MM.1S (cell line): ENCODE results near the gene KRT81.
"Not testable (repeated sequence)": the region's sequence is repeated elsewhere in the genome, so short reads cannot be mapped to it uniquely, and the experiment has no call there.

Experiments
- DNase-seq: peaks from one replicate; pipeline ENCODE4 v3.0.0-alpha.2; 2015
- H2AFZ ChIP-seq: fragments of 300-600 bp; sonication (generic); 2 replicates; pipeline ENCODE4 v1.6.0; 2016; ENCODE audit warnings: antibody characterized with exemption, low read length
- H3F3A ChIP-seq: fragments of 300-600 bp; sonication (generic); 2 replicates; pipeline ENCODE4 v1.6.1; 2016; ENCODE audit warnings: mild to moderate bottlenecking, antibody characterized with exemption, low read length, moderate library complexity, mixed read lengths; ENCODE audit not compliant: insufficient read depth
- H3K27ac ChIP-seq: fragments of 300-600 bp; sonication (generic); 2 replicates; pipeline ENCODE4 v1.5.1; 2016; ENCODE audit warnings: mild to moderate bottlenecking, low read length
- H3K27me3 ChIP-seq: fragments of 300-600 bp; sonication (generic); replicated peaks from 2 replicates; pipeline ENCODE4 v1.6.0; 2016; ENCODE audit warnings: low read length; ENCODE audit not compliant: insufficient read depth
- H3K36me3 ChIP-seq: fragments of 300-600 bp; sonication (generic); replicated peaks from 2 replicates; pipeline ENCODE4 v1.6.1; 2016; ENCODE audit warnings: mild to moderate bottlenecking, low read length, mixed read lengths; ENCODE audit not compliant: insufficient read depth
- H3K4me1 ChIP-seq: fragments of 300-600 bp; sonication (generic); 2 replicates; pipeline ENCODE4 v1.6.1; 2016; ENCODE audit warnings: low read length, mixed read lengths
- H3K4me2 ChIP-seq: fragments of 300-600 bp; sonication (generic); 2 replicates; pipeline ENCODE4 v1.6.0; 2016; ENCODE audit warnings: low read depth, low read length
- H3K4me3 ChIP-seq: fragments of 300-600 bp; sonication (generic); 2 replicates; pipeline ENCODE4 v1.5.1; 2016; ENCODE audit warnings: low read length, mixed read lengths
- H3K79me2 ChIP-seq: fragments of 300-600 bp; sonication (generic); 2 replicates; pipeline ENCODE4 v1.6.1; 2016; ENCODE audit warnings: mixed run types, low read length, mixed read lengths
- H3K9ac ChIP-seq: fragments of 300-600 bp; sonication (generic); 2 replicates; pipeline ENCODE4 v1.6.1; 2016; ENCODE audit warnings: low read length, mixed read lengths
- H3K9me2 ChIP-seq: fragments of 300-600 bp; sonication (generic); replicated peaks from 2 replicates; pipeline ENCODE4 v1.6.1; 2016; ENCODE audit warnings: mild to moderate bottlenecking, low read length, mixed read lengths; ENCODE audit not compliant: insufficient read depth
- H3K9me3 ChIP-seq: fragments of 300-600 bp; sonication (generic); replicated peaks from 2 replicates; pipeline ENCODE4 v1.6.1; 2016; ENCODE audit warnings: mild to moderate bottlenecking, low read length, mixed read lengths; ENCODE audit not compliant: insufficient read depth
- H4K20me1 ChIP-seq: fragments of 300-600 bp; sonication (generic); 2 replicates; pipeline ENCODE4 v1.6.1; 2016; ENCODE audit warnings: mild to moderate bottlenecking, low read length, moderate library complexity, mixed read lengths; ENCODE audit not compliant: insufficient read depth
- EZH2 ChIP-seq: fragments of 300-600 bp; sonication (generic); optimal IDR thresholded peaks from 2 replicates; pipeline ENCODE3; 2017; ENCODE audit warnings: low read depth, mild to moderate bottlenecking, antibody characterized with exemption, low read length, mixed read lengths
- EZH2phosphoT487 ChIP-seq: fragments of 300-600 bp; sonication (generic); IDR thresholded peaks from 2 replicates; pipeline ENCODE4 v1.6.1; 2018; ENCODE audit warnings: antibody characterized with exemption, low read length
- TF ChIP-seq, protein P1 (sequence below): fragments of 300-600 bp; sonication (generic); IDR thresholded peaks from 2 replicates; pipeline ENCODE4 v1.5.1; 2016; ENCODE audit warnings: antibody characterized with exemption, low read length, mixed read lengths

Gene KRT81

DNA sequence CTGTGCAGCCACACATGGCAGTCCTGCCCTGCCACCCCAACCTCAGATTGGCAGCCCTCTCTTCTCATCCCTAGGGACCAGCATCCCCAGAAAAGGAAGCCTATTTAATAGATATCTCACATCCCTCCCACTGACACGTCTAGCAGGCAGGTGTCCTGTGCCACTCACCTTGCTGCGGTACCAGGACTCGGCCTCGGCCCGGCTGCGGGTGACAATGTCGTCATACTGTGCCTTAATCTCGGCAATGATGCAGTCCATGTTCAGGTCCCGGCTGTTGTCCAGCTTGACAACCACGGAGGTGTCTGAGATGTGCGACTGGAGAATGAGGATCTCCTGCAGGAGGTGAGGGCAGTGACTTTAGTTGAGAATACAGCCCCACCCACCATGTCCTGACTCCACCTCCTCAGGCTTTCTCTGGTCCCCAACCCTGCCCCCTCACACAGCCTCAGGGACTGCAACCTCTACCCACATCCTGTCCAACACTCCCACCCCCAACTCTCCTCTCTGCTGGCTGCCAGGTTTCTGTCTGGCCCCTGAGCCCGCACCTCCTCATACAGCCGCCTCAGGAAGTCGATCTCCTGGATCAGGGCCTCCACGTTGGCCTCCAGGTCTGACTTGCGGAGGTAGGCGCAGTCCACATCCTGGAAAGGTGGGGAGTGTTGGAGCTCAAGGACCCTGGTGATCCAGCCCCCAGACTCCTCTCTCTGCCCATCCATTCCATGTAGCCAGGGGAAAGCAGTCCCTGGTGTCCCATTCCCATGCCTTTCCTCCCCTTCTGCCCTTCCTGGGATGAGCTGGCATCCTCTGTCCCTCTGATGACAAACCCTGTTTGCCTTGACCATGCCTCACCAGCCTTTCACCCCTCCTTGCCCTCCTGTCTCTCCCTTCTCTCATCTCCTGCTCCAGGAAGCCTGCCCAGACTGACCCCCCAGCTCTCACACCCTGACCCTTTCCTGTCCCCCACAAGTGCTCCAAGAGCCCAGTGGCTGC is 3.2 kb downstream of the KRT81 start:
- H3K9ac ChIP-seq, H3K9me2 ChIP-seq, H3K27ac ChIP-seq, H3K4me3 ChIP-seq, H3K79me2 ChIP-seq, H3K4me1 ChIP-seq, H3K9me3 ChIP-seq, H3K27me3 ChIP-seq, H3K4me2 ChIP-seq, H3K36me3 ChIP-seq, H3F3A ChIP-seq, H2AFZ ChIP-seq, H4K20me1 ChIP-seq: not testable (repeated sequence)
- DNase-seq = peak; percentile 19

DNA sequence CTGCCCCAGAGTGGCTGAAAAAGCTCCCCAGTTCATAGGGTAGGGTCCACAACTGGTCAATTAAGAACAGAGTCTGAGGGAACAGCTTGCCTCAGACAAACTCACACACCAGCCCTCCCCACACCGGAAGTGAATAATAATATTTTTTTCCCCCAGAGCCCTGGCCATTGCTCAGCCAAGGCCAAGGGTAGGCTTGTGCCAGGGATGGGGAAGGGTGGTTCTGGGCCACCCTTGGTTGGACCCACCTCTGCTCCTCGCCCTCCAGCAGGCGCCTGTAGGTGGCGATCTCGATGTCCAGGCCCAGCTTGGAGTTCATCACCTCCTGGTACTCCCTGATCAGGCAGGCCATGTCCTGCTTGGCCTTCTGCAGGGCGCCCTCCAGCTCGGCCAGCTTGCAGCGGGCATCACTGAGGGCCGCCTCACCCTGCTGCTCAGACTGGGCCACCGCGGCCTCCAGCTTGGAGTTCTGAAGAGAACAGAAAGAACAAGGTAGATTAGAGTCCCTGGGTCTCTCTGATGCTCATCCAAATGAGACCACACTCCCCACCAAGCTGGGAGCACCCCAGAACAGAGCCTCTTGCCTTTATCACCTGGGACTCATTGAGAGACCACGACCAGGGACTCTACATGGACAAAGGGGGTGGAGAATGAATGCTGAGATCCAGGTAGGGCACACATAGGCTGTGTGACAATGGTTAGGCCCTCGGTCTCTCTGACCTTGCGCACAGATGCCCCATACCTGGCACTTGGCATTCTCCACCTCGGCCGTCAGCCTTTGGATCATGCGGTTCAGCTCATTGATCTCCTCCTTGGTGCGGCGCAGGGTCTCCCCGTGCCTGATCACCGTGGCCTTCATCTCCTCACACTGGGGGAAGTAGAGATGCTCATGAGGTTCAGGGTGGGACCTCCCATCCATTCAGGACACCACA is 4.2 kb downstream of the KRT81 start:
- H3K36me3 ChIP-seq, H3F3A ChIP-seq, H4K20me1 ChIP-seq, H3K9me2 ChIP-seq, H3K4me1 ChIP-seq, H3K4me3 ChIP-seq, H3K4me2 ChIP-seq, H3K27me3 ChIP-seq, H3K27ac ChIP-seq, H3K9me3 ChIP-seq, H2AFZ ChIP-seq, H3K79me2 ChIP-seq, H3K9ac ChIP-seq, DNase-seq: not testable (repeated sequence)
- TF ChIP-seq, protein P1, sequence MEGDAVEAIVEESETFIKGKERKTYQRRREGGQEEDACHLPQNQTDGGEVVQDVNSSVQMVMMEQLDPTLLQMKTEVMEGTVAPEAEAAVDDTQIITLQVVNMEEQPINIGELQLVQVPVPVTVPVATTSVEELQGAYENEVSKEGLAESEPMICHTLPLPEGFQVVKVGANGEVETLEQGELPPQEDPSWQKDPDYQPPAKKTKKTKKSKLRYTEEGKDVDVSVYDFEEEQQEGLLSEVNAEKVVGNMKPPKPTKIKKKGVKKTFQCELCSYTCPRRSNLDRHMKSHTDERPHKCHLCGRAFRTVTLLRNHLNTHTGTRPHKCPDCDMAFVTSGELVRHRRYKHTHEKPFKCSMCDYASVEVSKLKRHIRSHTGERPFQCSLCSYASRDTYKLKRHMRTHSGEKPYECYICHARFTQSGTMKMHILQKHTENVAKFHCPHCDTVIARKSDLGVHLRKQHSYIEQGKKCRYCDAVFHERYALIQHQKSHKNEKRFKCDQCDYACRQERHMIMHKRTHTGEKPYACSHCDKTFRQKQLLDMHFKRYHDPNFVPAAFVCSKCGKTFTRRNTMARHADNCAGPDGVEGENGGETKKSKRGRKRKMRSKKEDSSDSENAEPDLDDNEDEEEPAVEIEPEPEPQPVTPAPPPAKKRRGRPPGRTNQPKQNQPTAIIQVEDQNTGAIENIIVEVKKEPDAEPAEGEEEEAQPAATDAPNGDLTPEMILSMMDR = peak; percentile 7; the same call in 1 of the 2 replicates

DNA sequence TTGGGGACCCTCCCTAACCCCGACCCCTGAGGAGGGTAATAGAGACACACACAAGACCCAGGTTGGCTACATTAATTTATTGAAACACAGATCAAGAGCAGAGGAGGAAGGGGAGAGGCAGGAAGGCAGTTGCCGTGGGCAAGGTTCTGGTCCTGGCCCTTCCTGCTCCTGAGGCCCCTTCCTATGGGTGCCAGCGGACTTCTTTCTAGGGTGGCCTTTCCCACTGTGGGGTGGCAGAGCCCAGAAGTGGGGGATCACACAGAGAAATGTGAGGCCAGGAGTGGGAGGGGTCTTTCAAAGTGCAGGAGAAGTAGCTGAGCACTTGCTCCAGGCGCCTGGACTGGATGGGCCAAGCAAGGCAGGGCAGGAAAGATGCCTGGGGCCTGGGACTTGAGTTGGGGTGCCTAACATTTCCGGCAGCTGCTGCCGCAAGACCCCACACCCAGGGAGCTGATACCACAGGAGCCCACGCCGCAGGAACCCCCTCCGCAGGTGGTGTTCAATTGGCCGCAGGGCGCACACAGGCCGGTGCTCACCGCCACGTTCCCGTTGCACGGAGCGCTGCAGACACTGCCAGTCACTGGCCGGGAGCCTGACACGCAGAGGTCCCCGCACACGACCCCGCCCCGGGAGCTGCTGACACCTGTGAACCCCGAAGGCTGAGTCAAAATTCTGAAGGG is 5.3 kb downstream of the KRT81 start:
- Histone ChIP-seq H3K36me3 (no peaks in the 10 kb centered on the region), H3K27ac (no peak overlapping the region), H3K4me2 (no peak overlapping the region), H3K9me2 (no peaks in the 10 kb centered on the region), H3F3A (no peaks in the 10 kb centered on the region), H3K4me1 (no peaks in the 10 kb centered on the region), H3K27me3 (peaks cover 6% of the 10 kb centered on the region; the same call in 1 of the 2 replicates), H3K4me3 (no peak overlapping the region), H3K9me3 (no peaks in the 10 kb centered on the region), H3K79me2 (no peaks in the 10 kb centered on the region), H4K20me1 (no peaks in the 10 kb centered on the region), H3K9ac (no peak overlapping the region), H2AFZ (no peak overlapping the region)
- no peak for DNase-seq
- TF ChIP-seq EZH2 = no peak
- TF ChIP-seq EZH2phosphoT487 = no peak

DNA sequence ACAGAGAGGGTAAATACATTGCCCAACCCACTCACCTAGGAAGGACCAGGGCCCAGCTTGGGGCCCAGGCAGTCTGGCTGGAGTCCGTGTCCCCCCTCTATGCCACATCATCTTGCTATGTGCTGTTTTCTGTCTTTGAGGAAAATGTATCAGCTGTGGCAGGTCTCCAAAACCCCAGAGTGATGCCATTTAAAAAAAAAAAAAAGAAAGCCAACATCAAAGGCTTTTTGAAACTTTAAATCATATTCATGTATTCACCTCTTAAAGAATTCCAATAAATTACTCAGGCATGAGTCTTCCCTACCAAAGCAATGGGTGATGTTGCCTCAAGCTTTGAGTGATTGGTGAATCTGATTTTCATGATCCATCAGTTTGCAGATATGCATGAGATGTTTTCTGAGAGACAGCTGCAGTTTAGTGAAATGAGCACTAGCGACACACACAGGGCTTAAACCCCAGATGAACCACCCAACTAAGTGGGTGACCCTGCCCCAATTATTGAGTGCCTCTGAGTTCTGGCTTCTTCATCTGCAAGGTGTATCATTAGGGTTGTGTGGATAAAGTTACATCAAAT is 6.1 kb downstream of the KRT81 start:
- Histone ChIP-seq H3K9me2 (no peaks in the 10 kb centered on the region), H3K27ac (no peak overlapping the region), H3K4me2 (no peak overlapping the region), H3F3A (no peaks in the 10 kb centered on the region), H2AFZ (no peak overlapping the region), H3K4me3 (no peak overlapping the region), H3K36me3 (no peaks in the 10 kb centered on the region), H3K9ac (no peak overlapping the region), H3K9me3 (no peaks in the 10 kb centered on the region), H4K20me1 (no peaks in the 10 kb centered on the region), H3K27me3 (peaks cover 14% of the 10 kb centered on the region; the same call in 1 of the 2 replicates), H3K79me2 (no peaks in the 10 kb centered on the region), H3K4me1 (no peaks in the 10 kb centered on the region)
- TF ChIP-seq EZH2 (no peak), EZH2phosphoT487 (no peak)
- TF ChIP-seq, protein P1 = no peak
- no peak for DNase-seq
